Tongue (tissue), 1 donor: ENCODE measurements around the gene GLYATL1B. TPM values are rescaled to one million over a fixed set of nuclear protein-coding genes. Genes with fewer than 3 reads are reported as not detected.

ENCODE experiments used
- total RNA-seq: library from RNA; depleted of rRNA; stranded (reverse); fragments of >200 nt; gene quantifications from one replicate; pipeline ENCODE4 v1.2.3, GENCODE V29; 2014

GLYATL1B gene
- total RNA-seq, 1 donor from 2014 or later = not detected

Other genes starting within 250 kb of the GLYATL1B start
- 1.2 TPM for gene GLYATL2, start 241.6 kb upstream of the GLYATL1B start, total RNA-seq
- 1.4 TPM for gene GLYATL1, start 146.8 kb upstream of the GLYATL1B start, total RNA-seq
- 12.0 TPM for gene FAM111B, start 20.9 kb downstream of the GLYATL1B start, total RNA-seq
- 38.4 TPM for gene FAM111A, start 56.5 kb downstream of the GLYATL1B start, total RNA-seq
- gene DTX4, start 85.8 kb downstream of the GLYATL1B start, total RNA-seq = 14.8 TPM
- 7.5 TPM for gene MPEG1, start 126.6 kb downstream of the GLYATL1B start, total RNA-seq